ENCODE data around the gene IL10.
"Not testable (repeated sequence)": the region's sequence is repeated elsewhere in the genome, so short reads cannot be mapped to it uniquely, and the experiment has no call there.

Gene IL10

GRCh38 chr1:206782448-206782847, 10.2 kb upstream of the IL10 start:
- DNase-seq: no peak
- TF ChIP-seq CTCF (IDR thresholded peaks at IDR 0.05; ENCODE audit: low read depth, low read length): no peak
- H3K36me3 ChIP-seq: no peaks in the 10 kb centered on the region
- H3K4me3 ChIP-seq (ENCODE audit: low read depth, low read length): no peak overlapping the region
- H3K9me3 ChIP-seq: no peaks in the 10 kb centered on the region
- H3K27me3 ChIP-seq: no peaks in the 10 kb centered on the region
- no peaks in the 10 kb centered on the region for H3K4me1 ChIP-seq

DNA sequence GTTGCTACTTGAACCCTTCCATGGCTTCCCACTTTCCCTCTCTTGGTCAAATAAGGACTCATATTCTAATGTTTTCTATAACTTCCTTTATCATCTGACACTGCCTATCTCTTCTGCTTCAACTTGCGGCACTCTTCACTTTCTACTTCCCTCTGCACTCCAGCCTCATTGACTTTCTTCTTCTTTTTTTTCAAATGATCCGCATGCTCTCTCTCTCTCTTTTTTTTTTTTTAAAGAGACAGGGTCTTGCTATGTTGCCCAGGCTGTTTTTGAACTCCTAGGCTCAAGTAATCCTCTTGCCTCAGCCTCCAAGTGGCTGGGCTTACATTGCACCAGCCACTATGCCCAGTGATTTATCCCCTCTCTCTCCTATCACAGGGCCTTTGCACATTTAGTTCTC, 7.3 kb upstream of the IL10 start:
- no peaks in the 10 kb centered on the region for H3K27me3 ChIP-seq
- no peak for DNase-seq
- no peaks in the 10 kb centered on the region for H3K4me1 ChIP-seq
- H3K36me3 ChIP-seq: no peaks in the 10 kb centered on the region
- H3K9me3 ChIP-seq: no peaks in the 10 kb centered on the region
- H3K4me3 ChIP-seq (ENCODE audit: low read depth, low read length): no peak overlapping the region
- TF ChIP-seq CTCF (IDR thresholded peaks at IDR 0.05; ENCODE audit: low read depth, low read length): no peak

DNA sequence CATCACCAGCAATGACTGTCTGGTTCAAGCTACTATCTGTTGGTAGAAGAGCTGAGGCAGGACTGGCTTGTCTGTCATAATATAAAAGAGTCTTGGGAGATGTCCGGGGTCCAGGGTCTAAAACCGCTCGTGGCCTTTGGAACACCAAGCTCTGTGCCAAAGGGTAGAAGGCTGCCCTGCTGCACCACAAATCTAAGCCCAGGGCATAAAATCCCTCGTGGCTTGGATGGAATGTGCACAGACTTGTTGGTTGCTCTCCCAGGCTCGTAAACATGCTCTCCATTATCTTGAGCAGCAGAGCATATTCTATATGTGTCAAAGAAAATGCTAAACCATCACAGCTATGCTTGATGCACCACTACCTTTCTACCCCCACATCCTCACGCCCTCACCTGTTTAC, 6.6 kb upstream of the IL10 start:
- H3K4me1 ChIP-seq; H3K9me3 ChIP-seq; DNase-seq; H3K27me3 ChIP-seq; H3K36me3 ChIP-seq; H3K4me3 ChIP-seq (ENCODE audit: low read depth, low read length): not testable (repeated sequence)

GRCh38 chr1:206778031-206778430, 5.7 kb upstream of the IL10 start:
- Histone ChIP-seq H3K36me3 (no peaks in the 10 kb centered on the region), H3K4me1 (no peaks in the 10 kb centered on the region), H3K4me3 (ENCODE audit: low read depth, low read length) (no peak overlapping the region), H3K27me3 (no peaks in the 10 kb centered on the region), H3K9me3 (no peaks in the 10 kb centered on the region)
- no peak for TF ChIP-seq CTCF (IDR thresholded peaks at IDR 0.05; ENCODE audit: low read depth, low read length)
- no peak for DNase-seq

- H3K4me1 ChIP-seq: no peaks in the 10 kb centered on the region
Measured at GRCh38 chr1:206776229-206776628, 3.9 kb upstream of the IL10 start.

GRCh38 chr1:206774093-206774492, 1.8 kb upstream of the IL10 start:
- TF ChIP-seq CTCF (IDR thresholded peaks at IDR 0.05; ENCODE audit: low read depth, low read length): no peak
- DNase-seq: no peak
- no peaks in the 10 kb centered on the region for H3K4me1 ChIP-seq
- no peaks in the 10 kb centered on the region; the same call in 1 of the 2 replicates for H3K9me3 ChIP-seq
- H3K27me3 ChIP-seq: no peaks in the 10 kb centered on the region
- H3K4me3 ChIP-seq (ENCODE audit: low read depth, low read length): no peak overlapping the region
- H3K36me3 ChIP-seq: no peaks in the 10 kb centered on the region

More at GRCh38 chr1:206776229-206776628, 3.9 kb upstream of the IL10 start:
- H3K27me3 ChIP-seq: no peaks in the 10 kb centered on the region
- no peak for DNase-seq
- H3K4me3 ChIP-seq (ENCODE audit: low read depth, low read length): no peak overlapping the region
- no peaks in the 10 kb centered on the region for H3K36me3 ChIP-seq
- no peak for TF ChIP-seq CTCF (IDR thresholded peaks at IDR 0.05; ENCODE audit: low read depth, low read length)
- no peaks in the 10 kb centered on the region; the same call in 1 of the 2 replicates for H3K9me3 ChIP-seq

- Histone ChIP-seq H3K36me3 (no peaks in the 10 kb centered on the region), H3K4me1 (no peaks in the 10 kb centered on the region), H3K4me3 (ENCODE audit: low read depth, low read length) (no peak overlapping the region), H3K27me3 (no peaks in the 10 kb centered on the region), H3K9me3 (no peaks in the 10 kb centered on the region; the same call in 1 of the 2 replicates)
- no peak for DNase-seq
- TF ChIP-seq CTCF (IDR thresholded peaks at IDR 0.05; ENCODE audit: low read depth, low read length): no peak
Measured at GRCh38 chr1:206771338-206771692, 979 bp downstream of the IL10 start.

All from BE2C (cell line).